ENCODE data around the gene ATP8A1. TPM values are rescaled to one million over a fixed set of nuclear protein-coding genes. Genes with fewer than 3 reads are reported as not detected.

Gene ATP8A1
- total and polyA plus RNA-seq, 4 donors: 0.65 to 15.9 (median 5.9) TPM

DNA sequence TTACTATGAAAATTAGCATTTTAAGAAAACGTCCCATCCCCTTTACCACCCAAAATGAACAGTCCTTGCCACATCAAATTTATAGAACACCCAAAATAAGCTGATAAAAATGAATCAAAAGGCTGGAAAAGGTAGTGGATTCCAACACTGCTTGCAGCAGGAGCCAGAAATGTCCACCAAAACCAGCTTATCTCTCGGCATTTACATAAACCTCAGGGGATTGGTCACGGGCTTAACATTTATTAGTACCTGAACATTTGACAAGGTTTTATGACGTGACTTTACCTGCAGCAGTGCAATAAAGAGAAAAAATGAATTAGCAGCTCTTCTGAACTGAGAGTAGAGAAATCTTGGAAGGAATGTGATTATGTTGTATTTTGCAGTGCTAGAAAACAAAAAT, 31.6 kb downstream of the ATP8A1 start:
- WGBS: 83% methylated on average over 4 of the region's 4 CpGs
- Histone ChIP-seq H3K27ac (ENCODE audit: low read depth in 1 of 2, low read length in 2 of 2) (no peak overlapping the region), H3K27me3 (ENCODE audit: control insufficient read depth in 4 of 4, insufficient read depth in 4 of 4, low read length in 3 of 4) (no peaks in the 10 kb centered on the region), H3K9ac (ENCODE audit: low read depth in 1 of 2, low read length in 2 of 2) (no peak overlapping the region), H3K4me3 (ENCODE audit: low read depth in 1 of 3, low read length in 3 of 3) (no peak overlapping the region), H3K4me1 (ENCODE audit: control insufficient read depth in 4 of 4, insufficient read depth in 4 of 4, low read length in 3 of 4) (no peaks in the 10 kb centered on the region), H3K9me3 (ENCODE audit: control insufficient read depth in 4 of 4, low read length in 3 of 4) (no peaks in the 10 kb centered on the region), H3K36me3 (ENCODE audit: control insufficient read depth in 4 of 4, insufficient read depth in 3 of 4, low read depth in 1 of 4, low read length in 3 of 4) (no peaks in the 10 kb centered on the region)
- TF ChIP-seq EGR1 (IDR thresholded peaks at IDR 0.05; ENCODE audit: low read depth in 2 of 2) (no peak), JUND (IDR thresholded peaks at IDR 0.05) (no peak), HNF4A (conservative IDR thresholded peaks at IDR 0.05) (no peak), NR2F2 (IDR thresholded peaks at IDR 0.05) (no peak), RXRA (IDR thresholded peaks at IDR 0.05) (no peak), FOXA2 (IDR thresholded peaks at IDR 0.05) (no peak)
- TF ChIP-seq, protein P1, sequence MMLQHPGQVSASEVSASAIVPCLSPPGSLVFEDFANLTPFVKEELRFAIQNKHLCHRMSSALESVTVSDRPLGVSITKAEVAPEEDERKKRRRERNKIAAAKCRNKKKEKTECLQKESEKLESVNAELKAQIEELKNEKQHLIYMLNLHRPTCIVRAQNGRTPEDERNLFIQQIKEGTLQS (IDR thresholded peaks at IDR 0.05): no peak
- no peak for DNase-seq (ENCODE audit: low spot score)

DNA sequence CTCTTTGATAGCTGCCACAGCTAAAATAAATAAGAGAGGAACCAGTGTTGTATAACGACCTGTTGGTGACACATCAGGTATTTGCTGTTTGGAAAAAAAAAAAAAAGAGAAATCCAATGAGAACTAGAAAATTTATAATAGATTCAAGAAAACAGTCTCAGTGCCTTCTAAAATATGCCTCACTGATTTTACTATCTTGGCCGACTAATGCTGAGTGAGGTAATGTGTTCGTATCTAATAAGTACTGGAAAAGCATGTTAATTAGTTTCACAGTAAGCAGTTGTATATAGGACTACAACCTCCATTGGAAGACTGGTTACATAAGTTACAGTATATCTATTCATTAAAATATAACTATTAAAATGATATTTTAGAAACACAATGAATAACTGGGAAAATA, 32.4 kb downstream of the ATP8A1 start:
- TF ChIP-seq TAF1 (conservative IDR thresholded peaks at IDR 0.05) (no peak), EGR1 (IDR thresholded peaks at IDR 0.05; ENCODE audit: low read depth in 2 of 2) (no peak), FOXA1 (IDR thresholded peaks at IDR 0.05) (no peak), SP1 (IDR thresholded peaks at IDR 0.05) (no peak), HNF4G (IDR thresholded peaks at IDR 0.05) (no peak), NR2F2 (IDR thresholded peaks at IDR 0.05) (no peak), RXRA (IDR thresholded peaks at IDR 0.05) (no peak), GABPA (IDR thresholded peaks at IDR 0.05 in 1 of 2, conservative IDR thresholded peaks at IDR 0.05 in 1 of 2) (no peak), YY1 (IDR thresholded peaks at IDR 0.05) (no peak), JUND (IDR thresholded peaks at IDR 0.05) (no peak), HNF4A (conservative IDR thresholded peaks at IDR 0.05) (no peak), FOXA2 (IDR thresholded peaks at IDR 0.05) (no peak)
- TF ChIP-seq, protein P2, sequence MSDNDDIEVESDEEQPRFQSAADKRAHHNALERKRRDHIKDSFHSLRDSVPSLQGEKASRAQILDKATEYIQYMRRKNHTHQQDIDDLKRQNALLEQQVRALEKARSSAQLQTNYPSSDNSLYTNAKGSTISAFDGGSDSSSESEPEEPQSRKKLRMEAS (IDR thresholded peaks at IDR 0.05): no peak
- TF ChIP-seq, protein P3, sequence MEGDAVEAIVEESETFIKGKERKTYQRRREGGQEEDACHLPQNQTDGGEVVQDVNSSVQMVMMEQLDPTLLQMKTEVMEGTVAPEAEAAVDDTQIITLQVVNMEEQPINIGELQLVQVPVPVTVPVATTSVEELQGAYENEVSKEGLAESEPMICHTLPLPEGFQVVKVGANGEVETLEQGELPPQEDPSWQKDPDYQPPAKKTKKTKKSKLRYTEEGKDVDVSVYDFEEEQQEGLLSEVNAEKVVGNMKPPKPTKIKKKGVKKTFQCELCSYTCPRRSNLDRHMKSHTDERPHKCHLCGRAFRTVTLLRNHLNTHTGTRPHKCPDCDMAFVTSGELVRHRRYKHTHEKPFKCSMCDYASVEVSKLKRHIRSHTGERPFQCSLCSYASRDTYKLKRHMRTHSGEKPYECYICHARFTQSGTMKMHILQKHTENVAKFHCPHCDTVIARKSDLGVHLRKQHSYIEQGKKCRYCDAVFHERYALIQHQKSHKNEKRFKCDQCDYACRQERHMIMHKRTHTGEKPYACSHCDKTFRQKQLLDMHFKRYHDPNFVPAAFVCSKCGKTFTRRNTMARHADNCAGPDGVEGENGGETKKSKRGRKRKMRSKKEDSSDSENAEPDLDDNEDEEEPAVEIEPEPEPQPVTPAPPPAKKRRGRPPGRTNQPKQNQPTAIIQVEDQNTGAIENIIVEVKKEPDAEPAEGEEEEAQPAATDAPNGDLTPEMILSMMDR (IDR thresholded peaks at IDR 0.05; ENCODE audit: low read depth, low read length, missing input control): no peak
- TF ChIP-seq, protein P4, sequence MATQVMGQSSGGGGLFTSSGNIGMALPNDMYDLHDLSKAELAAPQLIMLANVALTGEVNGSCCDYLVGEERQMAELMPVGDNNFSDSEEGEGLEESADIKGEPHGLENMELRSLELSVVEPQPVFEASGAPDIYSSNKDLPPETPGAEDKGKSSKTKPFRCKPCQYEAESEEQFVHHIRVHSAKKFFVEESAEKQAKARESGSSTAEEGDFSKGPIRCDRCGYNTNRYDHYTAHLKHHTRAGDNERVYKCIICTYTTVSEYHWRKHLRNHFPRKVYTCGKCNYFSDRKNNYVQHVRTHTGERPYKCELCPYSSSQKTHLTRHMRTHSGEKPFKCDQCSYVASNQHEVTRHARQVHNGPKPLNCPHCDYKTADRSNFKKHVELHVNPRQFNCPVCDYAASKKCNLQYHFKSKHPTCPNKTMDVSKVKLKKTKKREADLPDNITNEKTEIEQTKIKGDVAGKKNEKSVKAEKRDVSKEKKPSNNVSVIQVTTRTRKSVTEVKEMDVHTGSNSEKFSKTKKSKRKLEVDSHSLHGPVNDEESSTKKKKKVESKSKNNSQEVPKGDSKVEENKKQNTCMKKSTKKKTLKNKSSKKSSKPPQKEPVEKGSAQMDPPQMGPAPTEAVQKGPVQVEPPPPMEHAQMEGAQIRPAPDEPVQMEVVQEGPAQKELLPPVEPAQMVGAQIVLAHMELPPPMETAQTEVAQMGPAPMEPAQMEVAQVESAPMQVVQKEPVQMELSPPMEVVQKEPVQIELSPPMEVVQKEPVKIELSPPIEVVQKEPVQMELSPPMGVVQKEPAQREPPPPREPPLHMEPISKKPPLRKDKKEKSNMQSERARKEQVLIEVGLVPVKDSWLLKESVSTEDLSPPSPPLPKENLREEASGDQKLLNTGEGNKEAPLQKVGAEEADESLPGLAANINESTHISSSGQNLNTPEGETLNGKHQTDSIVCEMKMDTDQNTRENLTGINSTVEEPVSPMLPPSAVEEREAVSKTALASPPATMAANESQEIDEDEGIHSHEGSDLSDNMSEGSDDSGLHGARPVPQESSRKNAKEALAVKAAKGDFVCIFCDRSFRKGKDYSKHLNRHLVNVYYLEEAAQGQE (IDR thresholded peaks at IDR 0.05): no peak
- TF ChIP-seq, protein P1 (IDR thresholded peaks at IDR 0.05): no peak
- TF ChIP-seq, protein P5, sequence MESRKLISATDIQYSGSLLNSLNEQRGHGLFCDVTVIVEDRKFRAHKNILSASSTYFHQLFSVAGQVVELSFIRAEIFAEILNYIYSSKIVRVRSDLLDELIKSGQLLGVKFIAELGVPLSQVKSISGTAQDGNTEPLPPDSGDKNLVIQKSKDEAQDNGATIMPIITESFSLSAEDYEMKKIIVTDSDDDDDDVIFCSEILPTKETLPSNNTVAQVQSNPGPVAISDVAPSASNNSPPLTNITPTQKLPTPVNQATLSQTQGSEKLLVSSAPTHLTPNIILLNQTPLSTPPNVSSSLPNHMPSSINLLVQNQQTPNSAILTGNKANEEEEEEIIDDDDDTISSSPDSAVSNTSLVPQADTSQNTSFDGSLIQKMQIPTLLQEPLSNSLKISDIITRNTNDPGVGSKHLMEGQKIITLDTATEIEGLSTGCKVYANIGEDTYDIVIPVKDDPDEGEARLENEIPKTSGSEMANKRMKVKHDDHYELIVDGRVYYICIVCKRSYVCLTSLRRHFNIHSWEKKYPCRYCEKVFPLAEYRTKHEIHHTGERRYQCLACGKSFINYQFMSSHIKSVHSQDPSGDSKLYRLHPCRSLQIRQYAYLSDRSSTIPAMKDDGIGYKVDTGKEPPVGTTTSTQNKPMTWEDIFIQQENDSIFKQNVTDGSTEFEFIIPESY (IDR thresholded peaks at IDR 0.05): no peak
- Histone ChIP-seq H3K9ac (ENCODE audit: low read depth in 1 of 2, low read length in 2 of 2) (no peak overlapping the region), H3K4me3 (ENCODE audit: low read depth in 1 of 3, low read length in 3 of 3) (no peak overlapping the region), H3K27me3 (ENCODE audit: control insufficient read depth in 4 of 4, insufficient read depth in 4 of 4, low read length in 3 of 4) (no peaks in the 10 kb centered on the region), H3K27ac (ENCODE audit: low read depth in 1 of 2, low read length in 2 of 2) (no peak overlapping the region), H3K36me3 (ENCODE audit: control insufficient read depth in 4 of 4, insufficient read depth in 3 of 4, low read depth in 1 of 4, low read length in 3 of 4) (no peaks in the 10 kb centered on the region), H3K4me1 (ENCODE audit: control insufficient read depth in 4 of 4, insufficient read depth in 4 of 4, low read length in 3 of 4) (no peaks in the 10 kb centered on the region), H3K9me3 (ENCODE audit: control insufficient read depth in 4 of 4, low read length in 3 of 4) (no peaks in the 10 kb centered on the region)
- DNase-seq (ENCODE audit: low spot score): no peak
- 96% methylated on average over 3 of the region's 3 CpGs for WGBS
